ENCODE results near the gene MTX1.

GRCh38 chr1:155209312-155209721 lies 822 bp downstream of the MTX1 start:
- no peak for TF ChIP-seq POLR2AphosphoS5 (IDR thresholded peaks at IDR 0.05)
- no peak for TF ChIP-seq CTCF (IDR thresholded peaks at IDR 0.05)
- no peak for TF ChIP-seq POLR2A (IDR thresholded peaks at IDR 0.05)
